Right ventricle myocardium inferior (tissue), 1 donor: ENCODE measurements around the gene SSBP3. TPM values are rescaled to one million over a fixed set of nuclear protein-coding genes. Genes with fewer than 3 reads are reported as not detected.
"Not testable (repeated sequence)": the region's sequence is repeated elsewhere in the genome, so short reads cannot be mapped to it uniquely, and the experiment has no call there.

Source experiments
- ATAC-seq: fragments of 200-7000 bp; cut with Tn5 transposase; one replicate; pipeline ENCODE4 v1.9.1; 2020; ENCODE audit warnings: mild to moderate bottlenecking, moderate library complexity
- DNase-seq: peaks from one replicate; pipeline ENCODE4 v3.0.0; 2021; ENCODE audit errors: missing footprints
- intact Hi-C: fragments of 100-400 bp; cut with DNase I; formaldehyde crosslinking; loops from one replicate; pipeline ENCODE4 v1.11.0; 2022
- total RNA-seq: library from RNA; stranded (reverse); fragmentation: NEBNext Ultra II Directional; extraction: Animal tissue kit (Norgen Biotek cat#: 25700); gene quantifications from one replicate; pipeline ENCODE4 v1.2.1, GENCODE V29; 2021
- donor health status: DM: no; HTN: yes; CAD: no; lungs with severe emphysema.

The SSBP3 gene
- total RNA-seq, 1 donor from 2014 or later, result 53.6 TPM

DNA sequence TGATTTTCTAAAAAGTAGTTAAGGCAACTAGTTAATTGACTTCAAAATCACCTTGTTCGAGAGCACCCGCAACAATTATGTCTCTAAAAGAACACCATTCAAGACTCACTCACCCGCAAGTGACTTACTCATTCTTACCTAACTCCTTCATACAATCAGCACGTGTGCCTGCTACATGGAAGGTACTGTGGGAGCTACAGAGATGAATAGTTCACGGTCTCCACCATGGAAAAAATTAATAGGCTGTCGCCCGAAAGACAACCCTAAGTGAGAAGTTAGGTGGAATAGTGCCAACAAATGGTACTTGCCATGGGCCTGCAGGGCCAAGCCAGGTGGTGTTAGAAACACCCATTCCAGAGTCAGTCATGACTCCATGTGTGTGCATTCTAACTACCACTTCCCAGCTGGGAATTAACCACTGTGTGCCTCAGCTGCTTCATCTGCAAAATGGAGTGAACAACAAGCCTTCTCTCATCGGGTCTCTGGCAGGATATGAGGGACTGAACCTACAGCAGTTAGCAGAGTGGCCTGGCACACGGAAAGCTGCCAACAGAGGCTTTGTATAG is 7.1 kb downstream of the SSBP3 start:
- ATAC-seq (no peak), DNase-seq (no peak)
- intact Hi-C loops, result no loop called here

DNA sequence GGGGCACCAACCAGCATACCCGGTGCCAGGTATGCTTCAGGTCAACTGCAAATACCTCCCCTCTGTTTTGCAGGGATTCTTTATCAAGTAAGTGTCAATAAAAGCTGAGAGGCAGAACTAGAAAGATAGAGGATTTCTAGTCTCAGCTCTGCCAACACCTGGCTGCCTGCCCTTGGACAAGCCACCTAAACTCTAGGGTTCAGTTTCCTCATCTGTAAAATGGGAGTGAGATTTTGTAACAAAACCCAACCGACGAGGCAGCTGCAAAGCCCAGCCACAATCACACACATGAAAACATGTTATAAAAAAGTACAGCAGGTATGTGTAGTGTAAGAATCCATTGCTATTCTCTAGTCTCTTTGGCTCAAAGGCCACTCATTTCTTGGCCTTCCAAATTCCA is 8.2 kb downstream of the SSBP3 start:
- ATAC-seq, result no peak
- intact Hi-C loops, result loop anchor here (2.0 kb wide), 3 partner anchors 17 to 123 kb away; no protein-coding TSS in a partner anchor
- no peak for DNase-seq

DNA sequence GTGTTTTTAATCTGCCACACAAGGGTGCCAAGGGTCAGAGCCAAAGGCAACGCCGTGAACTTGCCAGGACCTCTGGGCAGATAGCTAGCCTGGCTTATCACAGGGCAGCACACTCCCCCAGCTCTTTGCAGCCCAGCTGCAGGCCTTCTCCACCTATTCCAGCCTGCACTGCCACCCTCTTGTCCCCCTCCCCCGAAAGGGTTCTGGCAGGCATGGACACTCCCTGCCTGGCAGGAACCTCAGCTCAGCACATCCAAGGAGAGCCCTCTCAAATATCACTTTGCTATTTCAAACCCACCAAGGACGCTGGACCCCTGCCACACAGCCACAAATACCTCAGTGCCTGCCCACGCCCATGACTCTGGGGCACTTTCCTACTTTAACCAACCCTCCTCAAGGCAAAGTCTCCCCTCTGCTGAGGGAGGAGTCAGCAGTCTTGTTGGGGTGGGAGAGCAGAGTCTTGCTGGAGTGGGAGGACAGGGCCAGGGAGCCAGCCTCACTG is 9.1 kb downstream of the SSBP3 start:
- intact Hi-C loops, result loop anchor here (2.0 kb wide), 3 partner anchors 16 to 122 kb away; no protein-coding TSS in a partner anchor
- ATAC-seq (peak; percentile 96), DNase-seq (peak; percentile 81)

DNA sequence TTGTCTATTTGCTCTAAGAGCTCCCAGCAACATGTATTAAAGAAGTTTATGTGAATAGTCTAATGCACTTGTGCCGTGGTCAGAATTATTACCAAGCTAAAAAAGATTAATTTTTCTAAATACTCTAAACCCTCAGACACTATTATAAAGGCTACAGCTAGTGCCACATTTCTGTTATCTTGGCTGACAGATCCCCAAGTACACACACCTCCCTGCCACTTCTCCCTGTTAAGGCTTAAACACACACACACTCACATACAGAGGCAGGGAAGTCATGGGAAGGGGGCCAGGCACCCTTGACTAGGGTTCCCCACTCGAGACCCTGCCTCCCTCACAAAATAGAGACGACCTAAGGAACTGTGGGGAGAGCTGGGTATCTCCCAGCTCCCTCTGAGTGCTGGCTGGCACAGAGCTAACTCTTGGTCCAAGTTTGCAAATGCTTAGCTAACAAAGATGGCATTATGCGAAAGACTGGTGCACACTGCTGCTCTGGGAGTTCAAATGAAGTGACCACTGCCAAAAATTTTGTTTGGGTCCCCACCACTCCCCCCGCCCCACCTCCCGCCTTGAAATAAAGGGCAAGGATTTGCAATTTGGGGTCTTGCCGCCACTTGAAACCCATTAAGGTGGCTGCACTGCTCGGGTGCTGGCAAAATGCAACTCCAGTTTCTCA is 9.8 kb downstream of the SSBP3 start:
- no peak for DNase-seq
- intact Hi-C loops, result loop anchor here (2.0 kb wide), 3 partner anchors 16 to 122 kb away; no protein-coding TSS in a partner anchor
- ATAC-seq, result peak; percentile 34

DNA sequence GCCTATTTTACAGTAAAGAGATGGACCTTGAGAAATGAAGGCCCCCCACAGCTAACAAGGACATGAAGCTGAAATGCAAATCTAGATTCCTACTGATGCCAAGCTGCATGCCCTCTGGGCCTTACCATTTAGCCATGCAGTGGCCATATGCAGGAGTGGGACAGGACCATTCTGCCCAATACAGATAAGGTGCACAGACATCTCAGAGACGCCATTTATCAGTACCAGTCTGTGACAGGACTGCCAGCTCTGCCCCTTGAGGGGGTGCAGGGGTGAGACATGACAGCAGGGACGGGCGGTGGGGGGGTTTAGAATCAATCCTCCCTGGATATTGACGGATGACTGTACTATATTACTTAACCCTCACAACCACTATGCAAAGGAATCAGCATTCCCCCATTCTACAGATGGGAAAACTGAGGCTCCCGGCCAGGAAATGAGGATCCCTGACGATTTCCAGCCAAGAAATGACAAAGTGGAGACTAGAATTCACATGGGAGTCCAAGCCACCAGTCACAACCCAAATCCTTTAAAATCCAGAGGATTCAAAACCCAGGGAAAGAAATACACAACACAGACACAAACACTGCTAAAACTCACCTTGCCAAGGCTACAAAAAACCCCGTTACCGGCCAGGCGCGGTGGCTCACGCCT is 10.8 kb downstream of the SSBP3 start:
- ATAC-seq (no peak), DNase-seq (no peak)
- intact Hi-C loops, result no loop called here

DNA sequence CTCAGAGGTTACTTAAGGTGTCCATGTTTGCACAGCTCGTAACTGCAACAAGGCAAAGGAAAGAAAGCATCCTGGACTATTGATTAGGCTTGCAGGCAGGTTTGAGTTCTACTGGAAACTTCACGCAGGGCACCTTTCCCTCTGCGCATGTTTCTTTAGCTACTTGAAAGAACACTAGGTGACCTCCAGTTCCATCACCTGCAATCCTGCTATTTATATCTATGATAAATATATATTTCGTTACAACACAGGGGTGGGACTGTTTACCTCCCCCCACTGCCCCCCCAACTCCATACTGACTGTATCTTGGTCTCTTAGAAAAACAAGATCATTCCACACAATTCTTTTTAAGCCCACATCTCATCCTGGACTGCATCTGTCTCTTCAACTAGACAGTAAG is 12.1 kb downstream of the SSBP3 start:
- ATAC-seq (no peak), DNase-seq (no peak)
- intact Hi-C loops, result no loop called here

DNA sequence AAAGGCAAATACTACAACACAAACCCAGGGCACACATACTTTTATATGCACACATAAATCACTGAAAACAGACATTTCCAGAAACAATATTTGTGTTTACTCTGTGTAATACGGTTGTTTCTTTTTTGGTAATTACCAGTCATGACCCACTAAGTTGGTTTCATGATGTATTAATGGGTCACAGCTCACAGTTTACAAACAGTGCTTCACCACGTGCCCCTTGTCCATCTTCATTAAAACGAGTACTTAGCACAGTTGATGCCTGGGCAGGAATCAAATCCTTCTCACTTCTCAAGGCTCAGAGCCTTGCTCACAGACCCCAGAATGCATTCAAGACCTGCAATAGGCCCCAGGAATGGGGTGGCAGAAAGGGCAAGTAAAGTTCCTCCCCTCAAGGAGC is 13.8 kb downstream of the SSBP3 start:
- no peak for ATAC-seq
- intact Hi-C loops, result no loop called here
- DNase-seq, result no peak

DNA sequence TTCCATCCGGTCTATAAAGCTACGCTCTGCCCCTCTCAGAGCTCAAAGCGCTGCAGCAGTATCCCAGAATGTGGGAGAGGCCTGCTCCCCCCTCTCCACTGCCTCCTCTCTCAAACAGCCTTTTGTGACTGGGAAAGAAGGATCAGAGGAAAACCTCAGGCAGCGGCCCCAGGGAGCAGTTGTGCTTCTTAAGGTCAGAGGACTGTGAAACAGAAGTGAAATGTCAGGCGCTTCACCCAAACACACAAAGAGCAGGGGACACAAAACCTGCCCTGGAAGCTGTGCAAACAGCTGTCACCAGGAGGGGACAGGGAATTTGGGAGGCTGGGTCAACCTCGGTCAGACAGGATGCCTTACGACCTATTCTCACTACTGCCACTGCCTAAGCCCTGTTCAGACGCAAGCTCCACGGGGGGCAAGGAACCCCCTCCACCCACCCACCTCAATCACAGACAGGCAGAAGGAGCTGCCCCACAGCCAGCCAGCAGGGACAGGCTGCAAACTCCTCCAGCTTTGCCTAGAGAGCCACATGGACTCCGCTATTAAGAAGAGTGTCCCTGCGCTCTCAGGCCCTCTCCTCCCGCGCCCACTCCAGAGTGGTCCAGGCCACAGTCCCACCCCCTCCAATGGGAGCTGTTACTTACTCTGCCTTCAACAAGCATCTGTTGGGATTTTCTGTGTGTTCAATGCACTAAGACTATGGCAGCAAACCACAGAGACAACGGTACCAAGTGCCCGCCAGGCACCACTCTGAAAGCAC is 14.6 kb downstream of the SSBP3 start:
- DNase-seq (no peak), ATAC-seq (no peak)
- intact Hi-C loops, result no loop called here

DNA sequence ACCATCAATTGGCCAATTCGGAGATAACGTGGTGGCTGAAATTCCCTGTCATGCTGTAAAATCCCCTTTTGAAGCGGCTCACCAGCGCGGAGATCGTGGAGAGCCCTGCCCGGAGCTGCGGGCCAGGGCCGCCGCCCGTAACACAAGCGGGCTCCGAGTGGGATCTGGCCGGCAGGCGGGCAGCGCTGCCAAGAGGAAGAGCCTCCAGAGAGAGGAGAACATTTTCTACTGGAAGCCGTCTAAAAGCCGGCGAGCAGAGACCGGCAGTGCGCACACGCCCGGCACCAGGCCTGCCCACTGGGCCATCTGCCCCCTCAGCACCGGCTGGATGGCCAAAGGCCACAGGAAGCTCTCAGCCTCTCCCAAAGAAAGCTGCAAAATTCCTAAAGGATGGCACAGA is 15.5 kb downstream of the SSBP3 start:
- no peak for DNase-seq
- intact Hi-C loops, result no loop called here
- ATAC-seq, result peak; percentile 72

DNA sequence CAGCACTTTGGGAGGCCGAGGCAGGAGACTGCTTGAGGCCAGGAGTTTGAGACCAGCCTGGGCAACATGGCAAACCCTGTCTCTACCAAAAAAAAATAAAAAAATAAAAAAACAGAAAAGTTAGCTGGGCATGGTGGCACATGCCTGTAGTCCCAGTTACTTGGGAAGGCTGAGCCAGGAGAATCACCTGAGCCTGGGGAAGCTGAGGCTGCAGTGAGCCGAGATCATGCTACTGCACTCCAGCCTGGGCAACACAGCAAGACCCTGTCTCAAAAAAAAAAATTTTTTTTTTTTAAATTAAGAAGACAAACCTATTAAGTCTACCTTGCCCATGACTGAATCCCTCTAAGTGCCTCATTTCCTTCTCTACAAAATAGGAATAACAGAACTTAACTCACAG is 16.6 kb downstream of the SSBP3 start:
- DNase-seq, ATAC-seq, intact Hi-C loops: not testable (repeated sequence)

DNA sequence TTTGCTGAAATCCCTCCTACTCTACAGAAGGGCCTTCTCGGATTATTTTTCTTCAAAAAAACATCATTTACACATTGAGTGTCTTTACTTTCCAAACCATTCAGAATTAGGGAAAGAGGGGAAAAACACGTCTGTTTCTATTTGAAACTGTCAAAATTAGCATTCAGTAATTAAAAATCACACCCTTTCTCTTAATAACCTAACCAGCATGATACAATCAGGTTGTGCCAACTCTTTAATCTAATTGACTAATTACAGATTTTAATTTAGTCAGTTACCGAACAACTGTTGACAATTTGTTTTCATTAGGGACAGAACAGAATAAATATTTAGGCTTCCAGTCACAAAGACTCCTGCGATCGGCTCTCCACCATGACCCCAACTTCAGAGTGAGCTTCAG is 18.8 kb downstream of the SSBP3 start:
- ATAC-seq (no peak), DNase-seq (no peak)
- intact Hi-C loops, result no loop called here

DNA sequence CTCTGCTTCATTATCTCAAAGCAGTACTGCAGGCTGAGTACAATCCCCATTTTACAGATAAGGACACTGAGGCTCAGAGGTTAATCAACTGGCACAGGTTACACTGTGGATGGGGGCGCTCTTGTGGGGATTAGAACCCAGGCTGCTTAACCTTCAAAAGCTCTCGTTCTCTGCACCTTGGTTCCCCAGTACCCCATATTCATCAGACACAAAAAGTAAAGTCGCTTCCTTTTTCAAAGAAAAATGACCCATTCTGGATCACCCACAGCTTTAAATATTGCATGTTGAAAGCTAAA is 20.5 kb downstream of the SSBP3 start:
- no peak for ATAC-seq

DNA sequence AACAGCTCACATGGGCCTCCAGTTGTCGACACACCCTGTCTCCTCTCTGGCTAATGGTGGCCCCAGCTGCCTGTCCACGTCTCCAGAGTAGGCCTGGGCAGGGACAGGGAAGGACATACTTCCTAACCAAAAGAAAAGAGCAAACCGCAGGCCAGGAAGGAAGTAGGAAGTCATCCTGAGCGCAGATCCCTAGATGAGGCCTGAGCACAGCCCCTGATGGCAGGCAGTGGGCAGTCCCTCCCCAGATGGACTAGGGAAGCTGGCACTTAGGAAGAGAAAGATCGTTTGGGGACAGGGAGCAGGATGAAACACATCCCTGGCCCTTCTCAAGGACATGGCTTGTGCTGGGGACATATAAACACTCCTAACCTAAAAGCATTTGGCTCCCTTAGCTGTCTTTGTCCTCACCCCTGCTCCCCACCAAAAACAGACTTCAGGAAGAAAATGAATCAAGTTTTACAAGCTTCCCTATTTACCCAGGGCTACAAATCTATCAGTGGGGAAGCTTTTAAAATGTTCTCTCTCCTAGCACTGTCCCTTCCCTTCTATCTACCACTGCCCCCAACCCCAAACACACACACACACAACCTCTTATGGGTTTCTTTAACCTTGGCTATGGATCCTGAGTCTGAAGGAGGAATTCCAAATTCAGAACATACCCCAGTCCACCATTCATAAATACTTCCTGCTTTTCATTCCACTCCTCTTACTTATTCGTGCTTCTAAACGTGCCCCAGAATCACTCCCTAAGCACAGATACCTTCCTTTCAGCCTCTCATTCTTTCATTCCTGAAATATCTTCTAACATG is 21.1 kb downstream of the SSBP3 start:
- ATAC-seq (peak; percentile 74), DNase-seq (no peak)
- intact Hi-C loops, result no loop called here

More for the DNA sequence above, 20.5 kb downstream of the SSBP3 start:
- DNase-seq, result no peak
- intact Hi-C loops, result no loop called here

DNA sequence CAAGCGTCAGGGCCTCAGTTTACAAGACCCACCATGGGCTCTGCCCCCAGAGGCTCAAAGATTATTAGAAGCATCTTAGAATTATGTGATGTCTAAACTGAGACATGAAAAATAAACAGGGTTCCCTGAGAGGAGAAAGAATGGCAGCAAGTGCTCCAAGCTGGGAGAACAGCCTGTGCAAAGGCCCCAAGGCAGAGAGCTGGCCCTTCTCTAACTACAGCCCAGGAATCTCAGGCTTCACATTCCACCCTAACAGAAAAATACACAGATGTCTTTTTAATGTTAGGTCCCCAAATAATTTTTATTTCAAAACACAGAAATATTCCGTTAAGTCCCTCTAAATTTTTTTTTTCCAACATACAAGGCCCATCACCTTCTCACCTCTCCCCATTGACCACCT is 21.7 kb downstream of the SSBP3 start:
- intact Hi-C loops, result no loop called here

DNA sequence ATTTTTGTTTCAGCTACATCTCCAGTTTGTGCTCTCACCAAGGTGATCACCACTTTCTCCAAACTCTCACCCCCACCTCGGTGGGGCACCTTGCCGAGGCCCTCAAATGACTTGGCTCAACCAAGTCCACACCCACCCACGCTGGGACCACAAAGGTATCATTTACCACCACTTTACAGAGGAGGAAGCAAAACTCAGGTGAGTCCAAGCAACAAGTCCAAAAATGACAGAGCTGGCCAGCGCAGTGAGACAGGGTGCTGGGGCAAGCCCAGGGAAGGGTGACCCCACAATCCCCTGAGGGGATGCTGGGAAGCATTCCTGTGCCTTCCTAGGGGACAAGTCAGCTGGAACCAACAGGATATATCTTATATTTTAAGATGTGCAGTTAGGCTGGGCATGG is 24.7 kb downstream of the SSBP3 start:
- DNase-seq, result no peak
- intact Hi-C loops, result loop anchor here (2.0 kb wide), 1 partner anchor 15 kb away; no protein-coding TSS in a partner anchor
- no peak for ATAC-seq

More for the DNA sequence above, 21.7 kb downstream of the SSBP3 start:
- ATAC-seq (no peak), DNase-seq (no peak)

DNA sequence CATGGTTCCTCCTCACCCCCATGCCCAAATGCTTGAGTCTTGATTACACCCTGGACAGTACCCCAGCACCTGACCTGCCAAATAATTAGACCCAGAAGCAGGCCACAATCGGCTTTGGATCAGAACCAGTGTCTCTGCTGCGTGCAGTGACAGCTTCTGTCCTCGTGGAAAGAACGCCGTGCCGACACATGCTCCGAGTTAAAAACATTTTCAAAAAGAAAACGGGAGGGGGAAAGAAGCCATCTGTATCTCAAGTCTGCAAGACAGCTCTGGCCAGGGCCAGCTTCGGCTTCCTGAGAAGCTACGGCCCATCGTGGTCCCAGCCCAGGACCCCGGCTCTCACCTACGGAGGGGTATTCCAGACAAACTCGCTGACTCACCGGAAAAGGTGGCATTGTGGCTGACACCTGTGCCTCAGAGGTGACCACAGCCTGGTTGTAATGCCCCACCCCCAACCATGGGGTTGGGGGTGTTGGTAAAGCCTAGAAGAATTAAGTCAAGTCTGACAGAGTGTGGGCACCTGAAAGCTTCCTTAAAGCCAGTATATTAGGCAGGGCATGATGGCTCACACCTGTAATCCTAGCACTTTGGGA is 25.8 kb downstream of the SSBP3 start:
- DNase-seq, result no peak
- intact Hi-C loops, result loop anchor here (2.0 kb wide), 1 partner anchor 16 kb away; no protein-coding TSS in a partner anchor
- ATAC-seq, result peak; percentile 4

DNA sequence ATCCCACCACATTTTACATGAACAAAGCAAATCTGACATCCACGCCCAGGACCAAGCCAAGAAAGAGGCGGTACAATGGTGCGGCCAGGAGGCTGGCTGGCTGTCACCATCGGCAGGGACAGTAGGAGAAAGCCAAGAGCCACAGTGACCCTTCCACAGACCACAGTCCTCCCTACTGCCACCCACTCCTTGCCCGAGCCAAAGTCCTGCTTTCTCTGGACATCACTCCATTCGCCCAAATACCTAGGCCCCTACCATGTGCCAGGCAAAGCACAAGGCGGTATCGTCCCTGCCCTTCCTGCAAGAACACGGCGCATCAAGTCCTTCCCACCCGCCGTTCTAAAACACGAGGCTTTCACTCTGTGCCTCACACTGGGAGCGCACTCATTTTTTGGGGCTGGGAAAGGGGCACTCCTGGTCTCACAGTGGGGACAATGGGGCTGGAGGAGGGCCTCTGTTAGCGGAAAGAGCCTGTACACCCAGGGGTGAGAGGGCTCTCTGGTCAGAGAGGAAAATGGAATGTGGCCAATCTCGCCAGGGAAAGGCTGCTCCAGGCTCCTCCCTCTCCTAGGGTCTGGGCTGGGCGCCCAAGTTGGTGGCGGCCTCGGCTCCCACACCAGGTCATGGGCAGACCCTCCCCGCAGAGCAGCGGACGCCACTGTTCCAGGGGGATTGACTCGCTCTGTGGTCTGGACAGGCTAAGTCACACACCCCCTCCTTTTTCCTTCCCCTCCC is 26.5 kb downstream of the SSBP3 start:
- DNase-seq, result no peak
- peak; percentile 61 for ATAC-seq
- intact Hi-C loops, result loop anchor here (2.0 kb wide), 1 partner anchor 17 kb away; no protein-coding TSS in a partner anchor
